ENCODE measurements around the gene RUNX1.

- TF ChIP-seq, protein P1, sequence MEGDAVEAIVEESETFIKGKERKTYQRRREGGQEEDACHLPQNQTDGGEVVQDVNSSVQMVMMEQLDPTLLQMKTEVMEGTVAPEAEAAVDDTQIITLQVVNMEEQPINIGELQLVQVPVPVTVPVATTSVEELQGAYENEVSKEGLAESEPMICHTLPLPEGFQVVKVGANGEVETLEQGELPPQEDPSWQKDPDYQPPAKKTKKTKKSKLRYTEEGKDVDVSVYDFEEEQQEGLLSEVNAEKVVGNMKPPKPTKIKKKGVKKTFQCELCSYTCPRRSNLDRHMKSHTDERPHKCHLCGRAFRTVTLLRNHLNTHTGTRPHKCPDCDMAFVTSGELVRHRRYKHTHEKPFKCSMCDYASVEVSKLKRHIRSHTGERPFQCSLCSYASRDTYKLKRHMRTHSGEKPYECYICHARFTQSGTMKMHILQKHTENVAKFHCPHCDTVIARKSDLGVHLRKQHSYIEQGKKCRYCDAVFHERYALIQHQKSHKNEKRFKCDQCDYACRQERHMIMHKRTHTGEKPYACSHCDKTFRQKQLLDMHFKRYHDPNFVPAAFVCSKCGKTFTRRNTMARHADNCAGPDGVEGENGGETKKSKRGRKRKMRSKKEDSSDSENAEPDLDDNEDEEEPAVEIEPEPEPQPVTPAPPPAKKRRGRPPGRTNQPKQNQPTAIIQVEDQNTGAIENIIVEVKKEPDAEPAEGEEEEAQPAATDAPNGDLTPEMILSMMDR (IDR thresholded peaks at IDR 0.05): no peak
- TF ChIP-seq EZH2 (IDR thresholded peaks at IDR 0.05; ENCODE audit: borderline replicate concordance, insufficient read depth, low read depth, low read length, poor library complexity, severe bottlenecking): no peak
Measured at GRCh38 chr21:34762786-34763185, 286.3 kb downstream of the RUNX1 start.

Data from B cell (primary cell).